K562 (cell line): ENCODE measurements around the gene EXOC7. TPM values are rescaled to one million over a fixed set of nuclear protein-coding genes. Genes with fewer than 3 reads are reported as not detected.
A peak's percentile ranks its signal among the peaks of the same experiment; 100 is the strongest.

ENCODE experiments used
- NFRKB ChIP-seq: fragments of 450-650 bp; IDR thresholded peaks from 2 replicates; pipeline ENCODE4 v1.6.1; 2016; ENCODE audit warnings: low read depth
- RBFOX2 ChIP-seq: fragments of 200-400 bp; formaldehyde crosslinking; IDR thresholded peaks from 2 replicates; pipeline ENCODE4 v1.6.1; 2017; ENCODE audit warnings: low read depth, mild to moderate bottlenecking, low read length, moderate library complexity
- ZNF24 ChIP-seq: fragments of 450-650 bp; IDR thresholded peaks from 2 replicates; pipeline ENCODE4 v1.6.1; 2016
- polyA plus RNA-seq, 8 experiments: library from polyadenylated mRNA; depleted of rRNA in 4 of 8; stranded (reverse) in 5 of 8; unstranded in 3 of 8; fragments of >200 nt; fragmentation: Nextera tagmentation in 2 of 8; fragmentation: Illumina TruSeq in 1 of 8; extraction: Ambion mirVana in 2 of 8; extraction: Trizol in 1 of 8; gene quantifications; 2 replicates each; pipeline versions ENCODE4 v1.2.1 to v1.2.3, GENCODE V29; 2011 to 2014; ENCODE audit warnings: inconsistent platforms in 1 of 8, missing spikeins in 1 of 8
- total RNA-seq, 7 experiments: library from RNA; depleted of rRNA in 6 of 7; stranded (reverse); fragments of >200 nt in 6 of 7; fragmentation: Illumina TruSeq in 2 of 7; extraction: Trizol in 2 of 7; gene quantifications; 2 replicates each; pipeline versions ENCODE4 v1.2.1 to v1.2.3, GENCODE V29; 2011 to 2021; ENCODE audit warnings: low replicate concordance in 1 of 7
- TF ChIP-seq, protein P1 (sequence below): fragments of 450-650 bp; IDR thresholded peaks from 2 replicates; pipeline ENCODE4 v1.6.1; 2017; ENCODE audit warnings: antibody characterized with exemption, mild to moderate bottlenecking
- TF ChIP-seq, protein P2 (sequence below): sonication (generic); formaldehyde crosslinking; IDR thresholded peaks from 2 replicates; pipeline ENCODE4 v1.8.1; 2022; ENCODE audit warnings: missing genetic modification reagents

EXOC7 gene
- total and polyA plus RNA-seq, 9 of the 15 experiments (the other 6 are each of a cell fraction or from before 2014, with no cell fraction given), result 18.6 to 57.0 (median 35.0) TPM

DNA sequence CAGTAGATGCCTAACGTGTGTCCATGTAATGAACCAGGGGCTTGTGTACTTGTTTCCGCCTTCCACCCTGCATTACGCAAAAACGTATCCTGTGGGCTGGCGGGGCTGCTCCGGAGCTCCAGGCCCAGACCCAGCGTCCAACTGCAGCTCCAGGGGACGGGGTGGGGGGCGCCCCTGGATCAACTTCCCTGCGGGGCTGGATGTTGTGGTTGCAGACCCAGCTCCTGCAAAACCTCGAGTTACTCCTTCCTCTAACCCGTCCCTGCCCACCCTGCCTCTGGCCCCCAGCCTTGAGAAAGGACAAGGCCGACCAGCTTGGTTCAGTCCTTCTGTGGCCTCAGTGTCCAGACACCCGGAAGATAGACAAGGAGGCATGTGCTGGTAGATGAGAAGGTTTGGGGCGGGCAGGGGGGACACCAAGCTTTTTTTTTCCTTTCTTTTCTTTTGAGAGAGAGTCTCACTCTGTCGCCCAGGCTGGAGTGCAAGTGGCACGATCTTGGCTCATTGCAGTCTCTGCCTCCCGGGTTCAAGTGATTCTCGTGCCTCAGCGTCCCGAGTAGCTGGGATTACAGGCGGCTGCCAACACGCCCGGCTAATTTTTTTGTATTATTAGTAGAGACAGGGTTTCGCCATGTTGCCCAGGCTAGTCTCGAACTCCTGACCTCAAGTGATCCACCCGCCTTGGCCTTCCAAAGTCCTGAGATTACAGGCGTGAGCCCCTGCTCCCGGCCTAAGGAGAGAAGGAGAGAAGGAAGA, 731 bp upstream of the EXOC7 start (continued):
- TF ChIP-seq, protein P1, sequence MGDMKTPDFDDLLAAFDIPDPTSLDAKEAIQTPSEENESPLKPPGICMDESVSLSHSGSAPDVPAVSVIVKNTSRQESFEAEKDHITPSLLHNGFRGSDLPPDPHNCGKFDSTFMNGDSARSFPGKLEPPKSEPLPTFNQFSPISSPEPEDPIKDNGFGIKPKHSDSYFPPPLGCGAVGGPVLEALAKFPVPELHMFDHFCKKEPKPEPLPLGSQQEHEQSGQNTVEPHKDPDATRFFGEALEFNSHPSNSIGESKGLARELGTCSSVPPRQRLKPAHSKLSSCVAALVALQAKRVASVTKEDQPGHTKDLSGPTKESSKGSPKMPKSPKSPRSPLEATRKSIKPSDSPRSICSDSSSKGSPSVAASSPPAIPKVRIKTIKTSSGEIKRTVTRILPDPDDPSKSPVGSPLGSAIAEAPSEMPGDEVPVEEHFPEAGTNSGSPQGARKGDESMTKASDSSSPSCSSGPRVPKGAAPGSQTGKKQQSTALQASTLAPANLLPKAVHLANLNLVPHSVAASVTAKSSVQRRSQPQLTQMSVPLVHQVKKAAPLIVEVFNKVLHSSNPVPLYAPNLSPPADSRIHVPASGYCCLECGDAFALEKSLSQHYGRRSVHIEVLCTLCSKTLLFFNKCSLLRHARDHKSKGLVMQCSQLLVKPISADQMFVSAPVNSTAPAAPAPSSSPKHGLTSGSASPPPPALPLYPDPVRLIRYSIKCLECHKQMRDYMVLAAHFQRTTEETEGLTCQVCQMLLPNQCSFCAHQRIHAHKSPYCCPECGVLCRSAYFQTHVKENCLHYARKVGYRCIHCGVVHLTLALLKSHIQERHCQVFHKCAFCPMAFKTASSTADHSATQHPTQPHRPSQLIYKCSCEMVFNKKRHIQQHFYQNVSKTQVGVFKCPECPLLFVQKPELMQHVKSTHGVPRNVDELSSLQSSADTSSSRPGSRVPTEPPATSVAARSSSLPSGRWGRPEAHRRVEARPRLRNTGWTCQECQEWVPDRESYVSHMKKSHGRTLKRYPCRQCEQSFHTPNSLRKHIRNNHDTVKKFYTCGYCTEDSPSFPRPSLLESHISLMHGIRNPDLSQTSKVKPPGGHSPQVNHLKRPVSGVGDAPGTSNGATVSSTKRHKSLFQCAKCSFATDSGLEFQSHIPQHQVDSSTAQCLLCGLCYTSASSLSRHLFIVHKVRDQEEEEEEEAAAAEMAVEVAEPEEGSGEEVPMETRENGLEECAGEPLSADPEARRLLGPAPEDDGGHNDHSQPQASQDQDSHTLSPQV, result peak; percentile 30
- no peak for TF ChIP-seq ZNF24
- TF ChIP-seq, protein P2, sequence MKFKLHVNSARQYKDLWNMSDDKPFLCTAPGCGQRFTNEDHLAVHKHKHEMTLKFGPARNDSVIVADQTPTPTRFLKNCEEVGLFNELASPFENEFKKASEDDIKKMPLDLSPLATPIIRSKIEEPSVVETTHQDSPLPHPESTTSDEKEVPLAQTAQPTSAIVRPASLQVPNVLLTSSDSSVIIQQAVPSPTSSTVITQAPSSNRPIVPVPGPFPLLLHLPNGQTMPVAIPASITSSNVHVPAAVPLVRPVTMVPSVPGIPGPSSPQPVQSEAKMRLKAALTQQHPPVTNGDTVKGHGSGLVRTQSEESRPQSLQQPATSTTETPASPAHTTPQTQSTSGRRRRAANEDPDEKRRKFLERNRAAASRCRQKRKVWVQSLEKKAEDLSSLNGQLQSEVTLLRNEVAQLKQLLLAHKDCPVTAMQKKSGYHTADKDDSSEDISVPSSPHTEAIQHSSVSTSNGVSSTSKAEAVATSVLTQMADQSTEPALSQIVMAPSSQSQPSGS, result no peak
- TF ChIP-seq RBFOX2, result peak; percentile 58
- TF ChIP-seq NFRKB, result 0 out of 2 replicates have a peak, but pooled peaks have one; percentile 5
- TF ChIP-seq, all 486 proteins: peak for 9
